Activated CD8-positive, alpha-beta memory T cell treated with anti-CD3 and anti-CD28 coated beads, Interleukin-2, amount 50 U/mL, for 1 hour (primary cell): ENCODE data around the gene P2RX4.
A peak's percentile ranks its signal among the peaks of the same experiment; 100 is the strongest.
"Not testable (repeated sequence)": the region's sequence is repeated elsewhere in the genome, so short reads cannot be mapped to it uniquely, and the experiment has no call there.

ENCODE experiments used
- DNase-seq: peaks from one replicate; pipeline ENCODE4 v3.0.0-alpha.2; 2020; ENCODE audit errors: extremely low read depth

Gene P2RX4

GRCh38 chr12:121223292-121224285 is 13.7 kb downstream of the P2RX4 start:
- DNase-seq = no peak

GRCh38 chr12:121224591-121224990 is 14.7 kb downstream of the P2RX4 start:
- no peak for DNase-seq

DNA sequence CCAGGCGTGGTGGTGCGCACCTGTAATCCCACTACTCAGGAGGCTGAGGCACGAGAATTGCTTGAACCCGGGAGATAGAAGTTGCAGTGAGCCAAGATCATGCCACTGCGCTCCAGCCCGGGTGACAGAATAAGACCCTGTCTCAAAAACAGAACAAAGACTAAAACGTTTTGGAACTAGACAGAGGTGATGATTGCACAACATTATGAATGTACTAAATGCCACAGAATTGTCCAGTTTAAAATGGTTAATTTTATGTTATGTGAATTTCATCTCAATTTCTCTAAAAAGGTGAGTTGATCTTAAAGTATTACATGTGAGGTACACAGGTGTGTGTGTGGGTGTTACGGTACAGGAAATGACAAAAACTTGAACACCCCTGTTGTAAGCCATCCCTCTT is 16.5 kb downstream of the P2RX4 start:
- DNase-seq = no peak

- not testable (repeated sequence) for DNase-seq
Measured at GRCh38 chr12:121226871-121227270, 16.9 kb downstream of the P2RX4 start.

DNA sequence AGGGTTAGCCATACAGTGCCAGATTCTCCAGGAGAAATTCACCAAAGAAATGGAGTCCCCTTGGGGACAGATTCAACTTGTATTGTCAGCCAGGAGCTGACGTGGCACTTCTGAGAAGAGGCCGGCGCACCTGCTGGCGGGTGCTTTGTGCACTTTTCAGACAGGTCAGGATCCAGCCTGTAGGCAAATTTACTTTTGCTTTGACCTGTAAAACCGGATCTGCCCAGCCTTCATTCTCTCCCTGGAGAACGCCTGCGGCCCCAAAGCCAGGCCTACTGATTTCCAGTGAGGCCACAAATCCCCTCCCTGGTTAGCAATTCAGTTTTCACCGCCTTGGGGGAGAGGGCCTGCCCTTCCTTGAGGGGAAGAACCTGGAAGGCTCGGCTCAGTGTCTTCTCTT is 17.4 kb downstream of the P2RX4 start:
- DNase-seq = no peak

- DNase-seq = no peak
Measured at GRCh38 chr12:121228919-121229665, 19.2 kb downstream of the P2RX4 start.

- DNase-seq = not testable (repeated sequence)
Measured at GRCh38 chr12:121229826-121230537, 20.1 kb downstream of the P2RX4 start.

DNA sequence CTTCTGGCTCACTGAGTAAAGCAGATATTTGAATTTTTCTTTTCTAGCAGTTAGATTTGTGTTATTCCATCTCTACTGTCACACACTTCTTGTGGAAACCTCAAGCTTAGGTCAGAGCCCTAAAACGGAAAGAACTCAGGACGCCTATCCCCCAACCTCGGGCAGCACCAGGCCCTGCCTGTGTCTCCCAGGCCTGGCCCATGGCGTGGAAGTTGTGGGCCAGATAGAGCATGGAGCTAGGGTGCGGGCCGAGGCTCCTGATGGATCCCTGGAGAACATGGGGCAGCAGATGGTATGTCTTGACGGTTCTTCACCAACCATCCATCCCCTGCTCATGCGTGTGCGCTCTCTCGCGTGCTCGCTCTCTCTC is 20.6 kb downstream of the P2RX4 start:
- DNase-seq = no peak

DNA sequence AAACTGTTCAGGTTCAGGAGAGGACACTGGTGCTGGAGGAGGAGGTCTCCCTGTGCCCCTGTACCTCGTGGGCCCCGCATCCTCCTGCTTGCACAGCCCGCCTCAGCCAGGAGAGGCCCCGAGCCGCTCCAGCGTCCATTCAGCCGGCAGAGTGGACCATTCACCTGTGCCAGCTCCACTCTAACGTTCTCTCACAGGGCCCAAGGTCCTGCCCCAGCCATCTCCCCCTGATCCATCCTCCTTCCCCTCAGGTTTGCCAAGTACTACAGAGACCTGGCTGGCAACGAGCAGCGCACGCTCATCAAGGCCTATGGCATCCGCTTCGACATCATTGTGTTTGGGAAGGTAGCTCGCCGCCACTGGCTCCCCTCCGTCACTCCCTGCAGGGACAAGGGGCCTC is 22.2 kb downstream of the P2RX4 start:
- no peak for DNase-seq

GRCh38 chr12:121232977-121233627 is 23.2 kb downstream of the P2RX4 start:
- DNase-seq = no peak

GRCh38 chr12:121233628-121234020 is 23.7 kb downstream of the P2RX4 start:
- DNase-seq = no peak

DNA sequence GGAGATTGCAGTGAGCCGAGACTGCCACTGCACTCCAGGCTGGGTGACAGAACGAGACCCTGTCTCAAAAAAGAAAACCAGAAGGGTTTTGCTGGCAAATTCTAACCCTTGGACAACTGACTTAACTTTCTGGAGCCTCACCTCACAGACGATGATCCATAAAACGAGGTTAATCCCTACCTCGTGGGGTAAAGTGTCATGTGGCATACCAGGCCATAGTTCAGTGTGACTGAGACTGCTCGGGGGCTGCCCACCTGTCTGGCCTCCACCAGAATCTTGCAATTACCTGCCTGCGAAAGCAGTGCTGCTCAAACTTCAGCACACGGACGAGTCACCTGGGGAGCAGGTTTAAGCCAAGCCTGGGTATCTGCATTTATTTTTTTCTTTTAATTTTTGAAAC is 26.8 kb downstream of the P2RX4 start:
- DNase-seq = no peak

- DNase-seq = no peak
Measured at GRCh38 chr12:121237415-121237814, 27.5 kb downstream of the P2RX4 start.

GRCh38 chr12:121238086-121238485 is 28.2 kb downstream of the P2RX4 start:
- DNase-seq = no peak

- no peak for DNase-seq
Measured at GRCh38 chr12:121238604-121239350, 28.8 kb downstream of the P2RX4 start.

- no peak for DNase-seq
Measured at GRCh38 chr12:121239351-121240061, 29.6 kb downstream of the P2RX4 start.

- no peak for DNase-seq
Measured at GRCh38 chr12:121240062-121240420, 30.1 kb downstream of the P2RX4 start.

DNA sequence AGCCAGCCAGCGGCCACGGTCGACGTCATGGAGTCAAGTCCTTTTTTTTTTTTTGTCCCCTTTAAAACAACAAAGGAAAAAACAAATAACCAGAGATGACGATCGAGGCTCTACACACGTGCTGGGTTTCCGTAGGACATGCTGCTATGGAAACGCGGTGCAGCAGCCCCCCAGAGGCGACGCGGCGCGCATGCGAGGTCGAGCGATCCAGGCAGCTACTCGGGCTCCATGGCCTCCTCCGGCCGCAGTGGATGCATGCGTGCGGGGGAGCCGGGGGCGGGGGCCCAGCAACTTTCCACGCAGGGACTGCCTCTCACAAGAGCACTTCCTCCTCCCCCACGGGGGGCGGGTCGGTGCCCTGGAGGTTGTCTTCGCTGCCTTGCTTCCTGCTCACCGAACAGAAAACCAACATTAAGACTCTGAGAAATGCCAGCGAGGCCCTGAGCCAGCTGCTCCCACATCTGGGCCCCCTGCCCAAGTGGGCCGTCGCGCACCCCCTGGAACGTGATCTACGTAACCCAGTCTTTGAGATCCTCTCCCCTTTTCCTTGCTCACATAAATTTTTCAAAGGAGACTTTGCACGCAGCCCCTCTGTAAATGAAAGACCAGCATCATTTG is 30.7 kb downstream of the P2RX4 start:
- peak; percentile 97 for DNase-seq

- no peak for DNase-seq
Measured at GRCh38 chr12:121241156-121241970, 31.4 kb downstream of the P2RX4 start.
